GM23338 (cell line): ENCODE measurements around the gene USP16. TPM values are rescaled to one million over a fixed set of nuclear protein-coding genes. Genes with fewer than 3 reads are reported as not detected.
"Not testable (repeated sequence)": the region's sequence is repeated elsewhere in the genome, so short reads cannot be mapped to it uniquely, and the experiment has no call there.

ENCODE experiments used
- ATAC-seq: fragments of 200-7000 bp; cut with Tn5 transposase; 3 replicates; pipeline ENCODE4 v1.9.1; 2020
- DNase-seq: peaks from one replicate; pipeline ENCODE4 v3.0.0-alpha.2; 2015; ENCODE audit warnings: low spot score
- H2AFZ ChIP-seq: fragments of 200-600 bp; sonication (generic); 2 replicates; pipeline ENCODE4 v1.8.0; 2016; ENCODE audit warnings: antibody characterized with exemption, mild to moderate bottlenecking, moderate library complexity
- H3F3A ChIP-seq: fragments of 200-600 bp; sonication (generic); replicated peaks from 2 replicates; pipeline ENCODE4 v1.8.0; 2017; ENCODE audit warnings: antibody characterized with exemption, mixed run types, low read depth
- H3K27ac ChIP-seq: fragments of 200-600 bp; sonication (generic); 2 replicates; pipeline ENCODE4 v1.6.1; 2016; ENCODE audit warnings: low read depth
- H3K27me3 ChIP-seq: fragments of 200-600 bp; sonication (generic); 2 replicates; pipeline ENCODE4 v1.8.0; 2016; ENCODE audit warnings: mild to moderate bottlenecking, mixed run types, moderate library complexity; ENCODE audit not compliant: insufficient read depth
- H3K36me3 ChIP-seq: fragments of 200-600 bp; sonication (generic); 2 replicates; pipeline ENCODE4 v1.8.0; 2016; ENCODE audit warnings: mild to moderate bottlenecking; ENCODE audit not compliant: insufficient read depth
- H3K4me1 ChIP-seq: fragments of 200-600 bp; sonication (generic); 2 replicates; pipeline ENCODE4 v1.8.0; 2016; ENCODE audit warnings: mild to moderate bottlenecking, moderate library complexity; ENCODE audit not compliant: insufficient read depth
- H3K4me2 ChIP-seq: fragments of 200-600 bp; sonication (generic); 2 replicates; pipeline ENCODE4 v1.7.1; 2017; ENCODE audit warnings: mixed run types
- H3K4me3 ChIP-seq: fragments of 200-600 bp; sonication (generic); 2 replicates; pipeline ENCODE4 v1.6.1; 2016; ENCODE audit warnings: mixed run types
- H3K79me2 ChIP-seq: fragments of 200-600 bp; sonication (generic); replicated peaks from 2 replicates; pipeline ENCODE4 v1.8.0; 2017; ENCODE audit warnings: mild to moderate bottlenecking; ENCODE audit not compliant: insufficient read depth
- H3K9me2 ChIP-seq: fragments of 200-600 bp; sonication (generic); 2 replicates; pipeline ENCODE4 v1.8.0; 2017; ENCODE audit not compliant: insufficient read depth
- H4K20me1 ChIP-seq: fragments of 200-600 bp; sonication (generic); replicated peaks from 2 replicates; pipeline ENCODE4 v1.8.0; 2017; ENCODE audit warnings: mild to moderate bottlenecking; ENCODE audit not compliant: insufficient read depth
- H3K27ac Mint-ChIP-seq: 2 replicates; pipeline ENCODE4 v1.8.0; 2020; ENCODE audit warnings: inconsistent platforms, mild to moderate bottlenecking, moderate library complexity, mixed read lengths
- H3K27me3 Mint-ChIP-seq: 3 replicates; pipeline ENCODE4 v1.8.0; 2022; ENCODE audit warnings: low read depth, mild to moderate bottlenecking, moderate library complexity, mixed read lengths, inconsistent platforms; ENCODE audit not compliant: insufficient read depth, poor library complexity
- H3K36me3 Mint-ChIP-seq: 3 replicates; pipeline ENCODE4 v1.8.0; 2021; ENCODE audit warnings: low read depth, mild to moderate bottlenecking, inconsistent platforms, moderate library complexity, mixed read lengths
- H3K4me1 Mint-ChIP-seq: 3 replicates; pipeline ENCODE4 v1.8.0; 2020; ENCODE audit warnings: mild to moderate bottlenecking, inconsistent platforms, mixed read lengths
- H3K4me3 Mint-ChIP-seq: 3 replicates; pipeline ENCODE4 v1.8.0; 2021; ENCODE audit warnings: moderate library complexity, mild to moderate bottlenecking, inconsistent platforms, mixed read lengths
- H3K9me3 Mint-ChIP-seq: 3 replicates; pipeline ENCODE4 v1.8.0; 2020; ENCODE audit warnings: moderate library complexity, mild to moderate bottlenecking, inconsistent platforms, mixed read lengths
- CREB1 ChIP-seq: fragments of 250-450 bp; sonication (Bioruptor Pico); IDR thresholded peaks from 2 replicates; pipeline ENCODE4 v1.5.0; 2020; ENCODE audit warnings: low read depth, mild to moderate bottlenecking, moderate library complexity
- CTCF ChIP-seq, 2 experiments: fragments of 200-600 bp in 1 of 2; sonication (generic) in 1 of 2; conservative IDR thresholded peaks; 2 replicates each; pipeline versions ENCODE4 v1.5.1 to v1.6.1; 2016 to 2017; ENCODE audit warnings: antibody characterized with exemption in 2 of 2, low read depth in 2 of 2, mild to moderate bottlenecking in 2 of 2, moderate library complexity in 1 of 2
- NANOG ChIP-seq: IDR thresholded peaks from 2 replicates; pipeline ENCODE4 v1.6.1; 2016; ENCODE audit warnings: antibody characterized with exemption, borderline replicate concordance
- POLR2AphosphoS5 ChIP-seq: IDR thresholded peaks from 2 replicates; pipeline ENCODE4 v1.6.1; 2016; ENCODE audit warnings: antibody characterized with exemption, low read depth
- REST ChIP-seq: IDR thresholded peaks from one replicate; pipeline ENCODE4 v1.6.1; 2018; ENCODE audit warnings: antibody characterized with exemption; ENCODE audit not compliant: unreplicated experiment
- ZNF114 ChIP-seq: fragments of 250-450 bp; sonication (Bioruptor Pico); IDR thresholded peaks from 2 replicates; pipeline ENCODE4 v1.5.0; 2020; ENCODE audit warnings: mild to moderate bottlenecking, moderate library complexity
- ZNF462 ChIP-seq: fragments of 250-450 bp; sonication (Bioruptor Pico); IDR thresholded peaks from 2 replicates; pipeline ENCODE4 v1.5.0; 2020; ENCODE audit warnings: mild to moderate bottlenecking, moderate library complexity
- polyA plus RNA-seq: library from polyadenylated mRNA; unstranded; fragments of >200 nt; fragmentation: Nextera tagmentation; extraction: Ambion mirVana; gene quantifications from 2 replicates; pipeline ENCODE4 v1.2.1, GENCODE V29; 2016
- total RNA-seq: library from RNA; depleted of rRNA; stranded (reverse); fragments of >200 nt; shearing (Covaris generic); gene quantifications from 2 replicates; pipeline ENCODE4 v1.2.3, GENCODE V29; 2014

Gene USP16
- total and polyA plus RNA-seq, 2 experiments from 2014 or later, result 19.7 to 70.4 TPM

- Histone ChIP-seq H3F3A (no peaks in the 10 kb centered on the region; the same call in 1 of the 2 replicates), H3K27me3 (no peaks in the 10 kb centered on the region), H4K20me1 (peaks cover 16% of the 10 kb centered on the region), H3K9me2 (0 out of 2 replicates have a peak, but pooled peaks cover 13% of the 10 kb centered on the region), H2AFZ (0 out of 2 replicates have a peak overlapping the region, but pooled peaks have one; percentile 40), H3K36me3 (no peaks in the 10 kb centered on the region), H3K79me2 (peaks cover 25% of the 10 kb centered on the region), H3K4me3 (no peak overlapping the region), H3K4me2 (no peak overlapping the region), H3K4me1 (peaks cover 15% of the 10 kb centered on the region), H3K27ac (peak overlapping the region; percentile 78)
- peaks cover 9% of the 10 kb centered on the region for H3K36me3 Mint-ChIP-seq
- no peak for DNase-seq
- no peaks in the 10 kb centered on the region; the same call in 2 of the 3 replicates for H3K9me3 Mint-ChIP-seq
- H3K4me1 Mint-ChIP-seq, result peaks cover 16% of the 10 kb centered on the region
- no peak overlapping the region for H3K4me3 Mint-ChIP-seq
- no peak for ATAC-seq
- H3K27ac Mint-ChIP-seq, result 0 out of 2 replicates have a peak overlapping the region, but pooled peaks have one; percentile 43
- peaks cover 18% of the 10 kb centered on the region for H3K27me3 Mint-ChIP-seq
- no peak for TF ChIP-seq CREB1
- no peak for TF ChIP-seq ZNF114 (CRISPR knock-in tag)
- no peak for TF ChIP-seq REST
- TF ChIP-seq NANOG, result no peak
- no peak for TF ChIP-seq CTCF (conservative IDR thresholded peaks at IDR 0.05; ENCODE audit: low read depth in 2 of 2)
- TF ChIP-seq ZNF462 (CRISPR knock-in tag), result no peak
- no peak for TF ChIP-seq POLR2AphosphoS5
Measured at GRCh38 chr21:29075706-29076466, 51.4 kb downstream of the USP16 start.

GRCh38 chr21:29076731-29077640 is 52.5 kb downstream of the USP16 start:
- peak overlapping the region; percentile 63; the same call in 2 of the 3 replicates for H3K4me3 Mint-ChIP-seq

More at GRCh38 chr21:29076731-29077640, 52.5 kb downstream of the USP16 start:
- DNase-seq, result peak; percentile 61
- ATAC-seq, result peak; percentile 15
- Histone ChIP-seq H3K9me2 (0 out of 2 replicates have a peak, but pooled peaks cover 13% of the 10 kb centered on the region), H2AFZ (peak overlapping the region; percentile 44), H3K79me2 (peaks cover 14% of the 10 kb centered on the region), H3K27ac (peak overlapping the region; percentile 78), H3K4me2 (peak overlapping the region; percentile 44), H3K4me3 (peak overlapping the region; percentile 55)
- H3K4me1 ChIP-seq, H3K9me3 Mint-ChIP-seq, H3F3A ChIP-seq, H3K36me3 ChIP-seq, H3K36me3 Mint-ChIP-seq, H3K27me3 ChIP-seq, H4K20me1 ChIP-seq: not testable (repeated sequence)
- H3K27me3 Mint-ChIP-seq, result peaks cover 18% of the 10 kb centered on the region
- H3K27ac Mint-ChIP-seq, result peak overlapping the region; percentile 74; the same call in 1 of the 2 replicates
- peaks cover 10% of the 10 kb centered on the region for H3K4me1 Mint-ChIP-seq
